SIG-M5 treated with dmso at 0.1 percent for 504 hours (cell line): Measurements from ENCODE around the gene NAA15.
"Not testable (repeated sequence)": the region's sequence is repeated elsewhere in the genome, so short reads cannot be mapped to it uniquely, and the experiment has no call there.

ENCODE experiments used
- DNase-seq: peaks from one replicate; lab custom pipeline; 2025; ENCODE audit not compliant: unreplicated experiment; lab: John Stamatoyannopoulos, UW

The NAA15 gene

DNA sequence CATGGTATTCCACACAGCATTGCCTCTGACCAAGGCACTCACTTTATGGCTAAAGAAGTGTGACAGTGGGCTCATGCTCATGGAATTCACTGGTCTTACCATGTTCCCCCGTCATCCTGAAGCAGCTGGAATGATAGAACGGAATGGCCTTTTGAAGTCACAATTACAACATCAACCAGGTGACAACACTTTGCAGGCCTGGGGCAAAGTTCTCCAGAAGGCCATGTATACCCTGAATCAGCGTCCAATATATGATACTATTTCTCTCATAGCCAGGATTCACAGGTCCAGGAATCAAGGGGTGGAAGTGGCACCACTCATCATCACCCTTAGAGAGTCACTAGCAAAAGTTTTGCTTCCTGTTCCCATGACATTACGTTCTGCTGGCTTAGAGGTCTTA, 145.8 kb downstream of the NAA15 start:
- DNase-seq, result not testable (repeated sequence)

DNA sequence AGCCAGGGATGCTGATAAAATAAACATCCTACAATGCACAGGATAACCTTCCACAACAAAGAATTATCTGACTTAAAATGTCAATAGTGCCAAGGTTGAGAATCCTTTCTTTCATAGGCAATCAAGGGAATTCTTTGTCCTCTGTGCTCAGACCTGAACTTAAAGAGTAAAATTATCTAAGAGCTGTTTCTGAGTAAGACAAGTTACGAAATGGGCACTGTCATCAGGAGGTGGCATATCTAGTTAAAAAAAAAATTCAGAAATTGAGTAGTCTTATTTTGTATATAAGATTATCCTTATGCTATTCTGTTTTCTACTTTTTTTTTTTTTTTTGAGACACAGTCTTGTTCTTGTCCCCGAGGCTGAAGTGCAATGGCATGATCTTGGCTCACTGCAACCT, 149.3 kb downstream of the NAA15 start:
- DNase-seq, result no peak

DNA sequence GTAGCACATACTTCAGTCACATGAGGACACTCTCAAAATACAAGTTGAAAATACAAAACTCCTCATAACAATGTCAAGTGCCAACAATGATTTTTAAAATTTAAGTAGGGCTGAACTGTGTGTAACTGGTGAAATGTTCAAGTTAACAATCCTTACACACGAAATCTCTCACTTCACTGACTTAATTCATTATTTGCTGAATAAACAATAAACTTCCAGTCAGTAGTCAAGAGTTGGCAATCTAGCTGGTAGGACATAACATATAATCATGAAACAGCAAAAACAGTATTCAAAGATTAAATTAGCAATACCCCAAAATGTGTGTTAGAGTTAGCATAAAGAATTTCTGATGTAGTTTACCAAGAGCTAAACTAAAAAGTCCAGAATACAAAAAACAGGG, 150.7 kb downstream of the NAA15 start:
- DNase-seq, result no peak

DNA sequence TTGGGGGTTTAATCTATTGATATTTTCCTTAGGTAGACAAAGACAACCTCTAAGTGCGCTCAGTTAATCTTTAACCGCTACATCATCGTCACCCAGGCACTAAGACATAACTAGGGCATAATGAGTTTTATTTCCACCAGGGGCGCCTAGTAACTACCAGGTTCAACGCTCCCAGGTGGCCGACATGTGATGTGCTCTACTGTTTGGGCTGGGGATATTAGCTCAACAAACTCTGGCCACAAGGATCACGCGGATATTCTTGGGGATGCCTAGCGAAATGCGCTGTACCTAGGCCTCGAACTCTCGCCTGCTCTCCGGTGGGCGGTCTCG, 151.7 kb downstream of the NAA15 start:
- peak; percentile 86 for DNase-seq

DNA sequence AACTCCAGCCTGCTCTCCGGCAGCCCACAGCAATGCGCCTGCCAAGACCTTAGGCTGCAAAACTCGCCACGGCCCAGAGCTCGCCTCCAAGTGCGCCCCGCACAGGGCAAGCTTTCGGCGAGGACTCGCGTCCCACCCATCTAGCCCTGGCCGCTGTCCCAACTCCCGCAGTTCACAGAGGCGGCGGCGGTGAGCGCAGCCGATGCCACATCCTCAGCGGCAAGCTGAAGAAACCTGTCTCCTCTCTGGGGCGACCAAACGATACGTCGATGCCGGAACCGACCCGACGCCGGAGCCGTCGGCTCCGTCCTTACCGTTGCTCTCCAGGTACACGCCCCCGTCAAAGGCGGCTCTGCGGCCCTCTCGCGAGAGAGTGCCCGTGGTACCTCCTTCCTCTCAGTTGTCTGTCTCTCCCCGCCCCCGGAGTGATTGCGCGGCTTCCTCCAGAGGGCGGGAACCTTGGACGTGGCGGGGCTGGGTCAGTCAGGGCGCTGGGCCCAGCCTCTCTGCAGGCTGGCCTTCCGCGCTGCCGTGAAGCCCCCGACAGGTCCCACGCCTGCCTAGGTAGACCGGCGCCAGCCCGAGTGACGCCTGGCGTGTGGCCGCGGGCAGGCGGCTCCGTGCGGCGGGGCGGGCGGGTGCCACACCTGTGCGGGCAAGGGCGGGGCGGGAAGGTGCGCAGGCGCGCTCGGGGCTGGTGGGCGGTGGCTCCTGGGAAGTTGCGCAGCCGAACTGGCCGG, 152.2 kb downstream of the NAA15 start:
- peak; percentile 92 for DNase-seq

DNA sequence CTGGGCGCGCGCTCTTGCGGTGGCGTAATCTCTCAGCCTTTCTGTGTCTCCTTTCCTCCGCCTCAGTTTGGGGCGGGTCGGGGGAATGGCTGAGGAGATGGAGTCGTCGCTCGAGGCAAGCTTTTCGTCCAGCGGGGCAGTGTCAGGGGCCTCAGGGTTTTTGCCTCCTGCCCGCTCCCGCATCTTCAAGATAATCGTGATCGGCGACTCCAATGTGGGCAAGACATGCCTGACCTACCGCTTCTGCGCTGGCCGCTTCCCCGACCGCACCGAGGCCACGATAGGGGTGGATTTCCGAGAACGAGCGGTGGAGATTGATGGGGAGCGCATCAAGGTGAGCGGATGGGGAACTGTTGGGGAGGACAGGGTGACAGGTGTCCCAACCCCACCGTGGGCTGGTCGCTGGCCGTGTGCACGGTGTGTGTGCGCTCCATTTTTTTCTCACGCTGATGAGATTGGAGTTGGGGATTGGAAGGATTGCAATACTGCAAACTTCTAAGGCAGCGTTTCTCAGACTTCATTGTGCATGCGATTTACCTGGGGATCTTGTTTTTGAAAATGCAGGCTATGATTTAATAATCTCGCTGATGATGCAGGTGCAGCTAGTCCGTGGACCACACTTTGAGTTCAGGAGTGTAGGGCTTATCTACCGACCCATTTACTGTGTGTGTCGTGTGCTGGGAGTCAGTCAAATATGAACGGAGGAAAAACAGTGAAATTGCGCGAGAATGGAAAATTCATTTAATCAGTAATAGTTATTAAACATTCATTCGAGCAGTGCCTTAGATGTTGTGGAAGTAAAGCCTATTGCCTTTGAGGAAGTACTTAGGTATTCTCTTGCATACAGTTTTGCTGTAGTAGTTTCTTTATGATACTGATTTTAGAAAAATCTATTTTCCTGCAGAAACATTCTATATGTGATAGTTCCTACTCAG, 153.1 kb downstream of the NAA15 start, which contains the start of gene RAB33B:
TSS of gene RAB33B (plus strand) at position 11 of the 935 bp plus-strand sequence. CDS start at position 86, 75 bp downstream.
- peak; percentile 24 for DNase-seq

DNA sequence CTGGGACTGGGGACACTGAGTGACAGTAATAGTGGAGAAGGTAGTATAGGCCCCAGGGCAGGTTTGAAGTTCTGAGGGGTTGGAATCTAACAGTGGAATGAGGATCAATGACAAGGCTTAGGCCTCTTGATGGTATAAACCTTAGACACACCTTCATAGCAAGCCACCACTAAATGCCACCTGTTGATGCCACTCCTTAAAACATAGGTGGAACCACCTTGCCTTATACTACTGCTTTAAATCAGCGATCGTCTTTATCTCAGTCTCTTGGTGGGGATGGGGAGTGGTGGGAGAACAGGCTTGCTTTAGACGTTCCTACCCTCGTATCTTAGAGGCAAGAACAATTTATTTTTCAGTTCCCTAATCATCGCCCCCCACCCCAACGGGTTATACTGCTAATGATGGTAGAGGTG, 153.8 kb downstream of the NAA15 start:
- no peak for DNase-seq

DNA sequence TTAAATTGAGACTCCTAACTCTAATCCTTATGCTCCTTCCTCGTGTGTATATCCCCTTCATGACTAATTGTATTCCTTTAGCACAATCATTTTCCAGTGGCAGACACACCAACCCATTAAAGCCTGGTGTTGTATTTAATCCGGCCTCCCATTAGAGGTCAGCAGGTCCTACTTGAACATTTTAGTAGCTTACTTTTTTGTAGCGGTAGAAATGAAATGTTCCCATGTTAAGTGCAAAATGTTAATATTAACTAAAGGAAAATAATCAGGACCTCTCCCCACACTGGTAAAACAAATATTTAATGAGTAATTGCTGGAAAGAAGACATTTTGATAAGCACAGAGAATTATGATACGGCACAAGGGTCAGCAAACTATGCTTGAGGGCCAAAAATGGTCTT, 156.0 kb downstream of the NAA15 start:
- DNase-seq, result no peak

DNA sequence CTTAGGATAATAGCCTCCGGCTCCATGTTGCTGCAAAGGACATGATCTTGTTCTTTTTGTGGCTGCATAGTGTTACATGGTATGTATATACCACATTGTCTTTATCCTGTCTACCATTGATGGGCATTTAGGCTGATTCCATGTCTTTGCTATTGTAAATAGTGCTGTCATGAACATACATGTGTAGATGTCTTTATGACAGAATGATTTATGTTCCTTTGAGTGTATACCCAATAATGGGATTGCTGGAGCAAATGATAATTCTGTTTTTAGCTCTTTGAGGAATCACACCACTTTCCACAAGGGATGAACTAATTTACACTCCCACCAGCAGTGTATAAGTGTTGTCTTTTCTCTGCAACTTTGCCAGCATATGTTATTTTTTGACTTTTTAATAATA, 157.2 kb downstream of the NAA15 start:
- DNase-seq, result no peak

DNA sequence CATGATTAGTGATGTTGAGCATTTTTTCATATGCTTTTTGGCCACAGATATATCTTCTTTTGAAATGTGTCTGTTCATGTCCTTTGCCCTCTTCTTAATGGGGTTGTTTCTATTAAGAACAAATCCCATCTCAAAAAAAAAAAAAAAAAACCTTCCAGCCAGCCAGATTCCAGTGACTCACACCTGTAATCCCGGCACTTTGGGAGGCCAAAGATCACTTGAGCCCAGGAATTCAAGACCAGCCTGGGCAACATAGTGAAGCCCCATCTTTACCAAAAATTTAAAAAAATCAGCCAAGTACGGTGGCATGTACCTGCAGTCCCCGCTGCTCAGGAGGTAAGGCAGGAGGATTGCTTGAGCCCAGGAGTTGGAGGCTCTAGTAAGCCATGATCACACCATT, 157.7 kb downstream of the NAA15 start:
- no peak for DNase-seq

DNA sequence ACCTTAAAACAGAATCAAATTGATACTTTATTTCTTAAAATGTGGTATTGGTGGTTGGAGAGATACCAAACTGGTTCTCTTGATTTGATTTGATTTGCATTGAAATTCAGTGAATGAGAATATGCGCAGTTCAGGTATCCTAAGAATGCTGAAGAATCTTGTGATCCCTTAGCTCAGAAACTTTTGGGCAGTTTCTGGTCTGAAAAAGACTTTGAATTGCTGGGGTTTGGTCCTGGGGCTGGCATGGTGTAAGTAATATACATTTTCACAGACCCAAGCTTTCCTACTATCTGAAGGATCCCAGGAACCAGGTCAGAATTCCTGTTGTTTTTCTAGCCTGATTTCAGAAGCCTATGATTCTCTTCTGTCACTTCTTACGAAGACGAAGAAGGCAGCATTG, 159.3 kb downstream of the NAA15 start:
- no peak for DNase-seq

DNA sequence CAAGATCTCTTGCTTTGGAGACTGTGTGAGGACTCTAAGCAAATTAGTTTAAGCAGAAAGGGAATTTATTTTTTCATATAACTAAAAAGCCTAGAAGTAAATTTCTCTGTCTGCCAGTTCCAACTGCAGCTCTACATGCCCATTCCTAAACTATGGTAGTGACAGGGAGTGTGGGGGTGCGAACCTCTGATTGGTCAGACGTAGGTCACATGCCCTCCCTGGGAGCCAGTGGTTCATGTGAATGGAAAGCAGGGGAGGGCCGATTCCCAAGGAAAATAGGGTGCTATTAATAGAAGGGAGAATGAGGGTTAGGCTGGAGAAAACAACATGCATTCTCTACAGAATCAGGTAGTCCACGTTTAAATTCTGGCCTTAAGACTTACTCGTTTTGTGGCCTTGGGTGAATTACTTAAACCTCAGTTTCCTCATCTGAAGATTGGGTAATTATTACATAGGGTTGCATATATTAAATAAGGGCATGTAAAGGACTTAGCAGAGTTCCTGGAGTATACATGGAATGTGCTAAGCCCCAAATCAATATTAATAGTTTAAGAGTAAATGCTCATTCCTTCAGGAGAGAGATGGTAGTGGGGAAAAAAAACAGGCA, 159.8 kb downstream of the NAA15 start:
- DNase-seq, result no peak

DNA sequence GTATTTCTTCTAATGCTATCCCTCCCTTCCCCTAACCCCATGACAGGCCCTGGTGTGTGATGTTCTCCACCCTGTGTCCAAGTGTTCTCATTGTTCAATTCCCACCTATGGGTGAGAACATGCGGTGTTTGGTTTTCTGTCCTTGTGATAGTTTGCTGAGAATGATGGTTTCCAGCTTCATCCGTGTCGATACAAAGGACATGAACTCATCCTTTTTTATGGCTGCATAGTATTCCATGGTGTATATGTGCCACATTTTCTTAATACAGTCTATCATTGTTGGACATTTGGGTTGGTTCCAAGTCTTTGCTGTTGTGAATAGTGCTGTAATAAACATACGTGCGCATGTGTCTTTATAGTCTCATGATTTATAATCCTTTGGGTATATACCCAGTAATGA, 163.2 kb downstream of the NAA15 start:
- not testable (repeated sequence) for DNase-seq

DNA sequence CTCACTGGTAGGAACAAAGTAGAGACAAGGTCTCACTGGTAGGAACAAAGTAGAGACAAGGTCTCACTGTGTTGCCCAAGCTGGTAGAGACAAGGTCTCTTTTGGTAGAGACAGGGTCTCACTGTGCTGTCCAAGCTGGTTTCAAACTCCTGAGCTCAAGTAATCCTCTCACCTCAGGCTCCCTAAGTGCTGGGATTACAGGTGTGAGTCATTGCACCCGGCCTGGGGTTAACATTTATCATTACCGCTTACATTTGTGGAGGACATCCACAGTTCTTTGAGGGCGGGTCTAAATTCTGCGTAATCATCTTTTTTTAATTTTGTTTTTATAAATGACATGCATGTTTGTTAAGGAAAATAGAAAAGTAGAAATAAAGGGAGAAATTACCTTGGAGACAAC, 164.6 kb downstream of the NAA15 start:
- no peak for DNase-seq

DNA sequence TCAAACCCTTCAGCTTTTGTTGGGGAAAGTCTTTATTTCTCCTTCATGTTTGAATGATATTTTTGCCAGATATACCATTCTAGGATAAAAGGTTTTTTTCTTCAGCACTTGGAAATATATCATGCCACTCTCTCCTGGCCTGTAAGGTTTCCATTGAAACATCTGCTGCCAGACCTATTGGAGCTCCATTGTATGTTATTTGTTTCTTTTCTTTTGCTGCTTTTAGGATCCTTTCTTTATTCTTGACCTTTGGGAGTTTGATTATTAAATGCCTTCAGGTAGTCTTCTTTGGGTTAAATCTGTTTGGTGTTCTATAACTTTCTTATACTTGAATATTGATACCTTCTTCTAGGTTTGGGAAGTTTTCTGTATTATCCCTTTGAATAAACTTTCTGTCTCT, 167.5 kb downstream of the NAA15 start:
- DNase-seq, result not testable (repeated sequence)

DNA sequence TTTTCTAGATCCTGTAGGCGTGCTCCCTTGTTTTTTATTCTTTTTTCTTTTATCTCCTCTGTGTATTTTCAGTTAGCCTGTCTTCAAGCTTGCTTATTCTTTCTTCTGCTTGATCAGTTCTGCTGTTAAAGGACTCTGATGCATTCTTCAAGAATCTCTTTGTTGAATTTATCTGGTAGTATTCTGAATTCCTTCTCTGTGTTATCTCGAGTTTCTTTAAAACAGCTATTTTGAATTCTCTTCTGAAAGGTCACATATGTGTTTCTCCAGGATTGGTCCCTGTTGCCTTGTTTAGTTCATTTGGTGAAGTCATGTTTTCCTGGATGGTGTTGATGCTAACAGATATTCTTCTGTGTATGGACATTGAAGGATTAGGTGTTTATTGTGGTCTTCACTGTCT, 167.9 kb downstream of the NAA15 start:
- DNase-seq, result no peak
